Islet precursor cell (in vitro differentiated cells): ENCODE results near the gene FHOD3.
A peak's percentile ranks its signal among the peaks of the same experiment; 100 is the strongest.

Experiments used
- DNase-seq: peaks from one replicate; pipeline ENCODE4 v3.0.0-alpha.2; 2018

The FHOD3 gene

GRCh38 chr18:36769172-36769571, 471.7 kb downstream of the FHOD3 start:
- DNase-seq = no peak

DNA sequence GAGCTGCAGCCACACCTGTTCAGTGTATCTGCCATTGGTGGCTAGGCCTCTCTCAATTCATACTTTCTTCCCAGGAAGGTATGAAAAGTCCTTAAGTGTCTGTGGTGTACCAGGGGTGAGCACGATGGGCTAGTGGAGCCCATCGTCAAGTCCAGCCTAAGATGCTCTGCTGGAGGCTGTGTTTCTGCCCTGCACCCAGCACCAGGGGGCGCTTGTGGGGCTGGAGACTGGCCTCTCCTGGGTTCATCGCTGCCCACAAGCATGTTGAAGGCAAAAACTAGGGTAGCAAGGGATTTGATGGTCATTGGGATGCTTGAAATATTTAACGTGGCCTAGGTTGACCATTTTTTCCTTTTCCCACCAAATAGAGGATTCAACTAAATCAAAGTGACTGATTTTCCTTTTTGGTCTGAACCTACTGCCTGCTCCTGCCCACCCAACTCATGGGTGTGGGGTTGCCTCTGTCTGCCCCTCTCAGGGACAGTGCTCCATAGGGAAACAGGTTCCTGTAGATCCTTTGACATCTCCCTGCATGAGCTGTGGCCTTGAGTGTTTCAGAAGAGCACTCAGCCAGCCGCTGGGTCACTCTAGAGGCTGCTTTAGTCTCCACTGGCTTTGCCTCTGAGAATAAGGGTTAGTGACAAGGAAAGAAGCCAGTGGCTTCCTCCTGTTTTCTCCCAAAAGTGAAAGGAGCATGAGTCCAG, 472.2 kb downstream of the FHOD3 start:
- DNase-seq = no peak

DNA sequence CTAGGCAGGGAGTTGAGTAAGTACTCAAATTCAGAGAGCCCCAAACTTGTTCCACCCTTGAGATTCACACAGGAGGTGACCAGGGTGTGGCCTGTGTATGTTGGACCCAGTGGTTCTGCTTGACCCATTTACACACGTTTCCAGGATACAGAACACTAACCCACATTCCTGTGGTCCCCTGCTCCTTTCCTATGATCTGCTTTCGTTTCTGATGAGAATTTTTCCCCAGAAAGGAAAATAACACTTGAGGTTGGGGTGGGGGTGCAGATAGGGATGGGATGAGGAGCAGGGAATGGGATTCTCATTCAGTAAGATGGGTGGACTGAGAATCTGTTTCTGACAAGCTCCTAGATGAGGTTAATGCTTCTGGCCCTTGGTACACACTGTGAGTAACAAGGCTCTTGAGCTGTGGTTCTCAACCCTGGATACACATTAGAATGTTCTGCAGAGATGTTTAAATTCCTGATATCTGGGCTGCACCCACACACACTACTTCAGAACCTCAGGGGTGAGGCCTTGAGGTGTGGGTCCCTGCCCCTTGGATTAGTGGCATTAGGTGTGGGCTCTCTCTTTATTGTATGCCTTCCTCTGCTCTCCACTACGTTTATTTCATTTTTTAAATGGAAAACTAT, 472.9 kb downstream of the FHOD3 start:
- no peak for DNase-seq

DNA sequence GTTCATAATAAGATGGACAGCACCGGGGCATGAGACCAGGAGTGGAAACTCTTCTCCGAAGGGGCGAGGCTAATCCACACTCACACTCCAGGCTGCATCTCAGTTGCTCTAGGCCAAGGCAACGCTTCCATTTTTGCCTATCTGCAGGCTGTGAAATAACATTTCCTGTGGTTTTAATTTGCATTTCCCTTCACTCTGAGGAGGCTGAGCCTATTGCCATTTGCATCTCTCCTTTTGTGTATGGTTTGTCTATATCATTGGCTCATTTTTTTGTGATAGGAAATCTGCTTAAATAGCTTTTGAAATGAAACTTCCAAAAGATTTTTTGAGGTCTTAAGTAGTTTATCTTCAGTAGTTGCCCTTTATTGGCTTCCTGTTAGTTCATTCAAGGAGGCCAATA, 473.7 kb downstream of the FHOD3 start:
- DNase-seq = no peak

DNA sequence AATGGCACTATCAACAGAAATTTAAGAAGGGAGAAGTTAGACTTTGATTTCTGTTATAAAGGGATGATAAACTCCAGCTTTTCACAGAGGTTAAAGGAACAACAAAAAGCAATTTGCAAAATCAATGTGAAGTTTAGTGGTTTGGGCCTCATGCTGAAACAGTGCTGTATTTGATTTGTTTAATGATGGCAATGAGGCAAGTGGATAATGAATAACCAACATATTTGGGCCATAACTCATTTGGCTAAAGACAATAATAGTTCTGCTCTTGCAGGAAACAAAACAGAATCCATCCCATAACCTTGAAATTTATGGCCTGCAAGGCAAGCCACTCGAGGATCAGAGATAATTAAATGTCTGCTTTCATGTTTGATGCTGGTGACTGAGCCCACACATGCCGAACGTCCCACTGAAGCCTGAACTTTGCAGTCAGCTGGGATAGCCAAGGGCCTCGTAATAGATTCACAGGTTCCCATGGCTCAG, 474.8 kb downstream of the FHOD3 start:
- no peak for DNase-seq

DNA sequence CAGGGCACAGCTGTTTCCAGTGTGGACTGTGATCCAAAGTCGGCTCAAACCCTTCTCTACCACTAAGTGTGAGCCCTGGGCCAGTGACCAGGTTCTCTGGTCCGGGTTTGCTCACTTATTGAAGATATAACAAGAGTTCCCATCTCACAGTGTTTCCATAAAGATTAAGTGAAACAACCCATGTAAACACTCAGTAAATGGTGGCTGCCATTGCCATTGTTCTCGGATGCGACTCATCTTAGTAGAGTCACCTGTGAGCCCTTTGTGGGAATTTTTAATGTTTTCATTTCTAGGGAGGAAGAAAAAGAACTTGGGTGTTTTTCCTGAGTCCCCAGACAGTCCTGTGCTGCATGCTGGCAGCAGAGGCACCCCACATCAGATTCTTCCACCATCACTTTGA, 477.9 kb downstream of the FHOD3 start:
- DNase-seq = no peak

DNA sequence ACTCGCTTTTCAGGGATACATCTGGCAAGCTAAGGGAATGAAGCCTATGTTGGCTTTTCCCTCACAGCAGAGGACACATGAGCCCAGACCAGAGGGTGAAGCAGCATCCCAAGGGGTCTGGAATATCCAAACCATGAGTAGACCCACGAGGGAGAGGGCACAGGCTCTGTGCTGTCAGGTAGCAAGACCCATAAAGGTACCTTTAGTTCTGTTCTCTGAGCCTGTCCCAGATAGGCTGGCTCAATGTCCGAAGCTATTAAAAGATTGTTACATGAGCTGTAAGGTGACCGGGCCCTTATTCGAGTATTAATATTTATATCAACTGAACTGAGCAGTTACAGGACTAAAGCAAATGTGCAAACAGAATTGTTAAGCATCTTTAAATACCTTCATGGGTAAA, 479.1 kb downstream of the FHOD3 start:
- no peak for DNase-seq

GRCh38 chr18:36777566-36777965, 480.1 kb downstream of the FHOD3 start:
- no peak for DNase-seq

DNA sequence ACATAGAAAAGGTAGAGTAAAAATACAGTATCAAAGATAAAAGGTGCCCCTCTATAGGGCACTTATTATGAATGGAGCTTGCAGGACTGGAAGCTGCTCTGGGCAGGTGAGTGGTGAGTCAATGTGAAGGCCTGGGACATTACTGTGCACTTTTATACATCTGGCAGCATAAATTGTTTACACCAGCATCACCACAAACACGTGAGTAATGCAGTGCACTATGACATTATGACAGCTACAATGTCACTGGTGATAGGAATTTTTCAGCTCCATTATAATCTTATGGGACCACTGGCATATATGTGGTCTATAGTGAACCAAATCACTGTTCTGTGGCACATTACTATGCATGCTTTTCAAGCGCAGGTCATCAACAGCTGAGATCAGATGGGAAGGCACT, 483.2 kb downstream of the FHOD3 start:
- no peak for DNase-seq

DNA sequence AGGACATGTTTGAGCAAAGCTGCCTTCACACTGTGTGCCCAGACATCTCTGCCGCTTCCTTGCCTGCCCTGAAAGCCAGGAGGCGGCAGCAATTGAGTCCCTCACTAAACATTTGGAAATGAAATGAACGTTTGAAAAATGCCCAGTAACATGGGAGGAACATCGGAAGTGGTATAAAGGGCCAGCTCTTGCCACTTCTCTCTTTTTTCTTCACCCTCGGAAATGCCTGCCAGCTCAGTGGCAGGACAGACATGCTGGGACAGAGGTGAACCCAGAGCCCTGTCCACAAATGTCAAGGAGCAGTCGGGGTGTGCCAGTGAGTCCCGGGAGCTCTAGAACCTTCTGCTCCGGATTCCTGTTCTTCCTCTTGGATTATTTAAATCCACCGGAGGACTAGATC, 485.2 kb downstream of the FHOD3 start:
- no peak for DNase-seq

- DNase-seq = no peak
These were observed 486.3 kb downstream of the FHOD3 start for GRCh38 chr18:36783792-36784191.

DNA sequence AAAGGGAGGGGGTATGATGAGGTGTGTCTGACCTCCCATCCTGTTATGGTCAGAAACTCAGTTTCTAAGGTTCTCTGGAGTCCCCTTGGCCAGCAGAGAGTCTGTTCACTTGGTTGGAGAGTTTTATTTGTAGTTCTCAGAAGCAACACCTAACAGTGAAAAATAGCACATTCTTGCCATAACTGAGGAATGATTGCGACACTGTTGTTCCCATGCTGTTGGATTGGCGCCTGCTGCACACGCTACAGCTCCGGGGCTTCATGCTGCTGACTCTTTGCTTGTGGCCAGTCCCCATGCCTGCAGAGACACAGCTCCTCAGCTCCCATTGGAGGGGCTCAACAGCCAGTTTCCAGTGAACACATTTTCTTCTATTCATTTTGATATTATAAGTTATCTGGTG, 489.2 kb downstream of the FHOD3 start:
- no peak for DNase-seq

DNA sequence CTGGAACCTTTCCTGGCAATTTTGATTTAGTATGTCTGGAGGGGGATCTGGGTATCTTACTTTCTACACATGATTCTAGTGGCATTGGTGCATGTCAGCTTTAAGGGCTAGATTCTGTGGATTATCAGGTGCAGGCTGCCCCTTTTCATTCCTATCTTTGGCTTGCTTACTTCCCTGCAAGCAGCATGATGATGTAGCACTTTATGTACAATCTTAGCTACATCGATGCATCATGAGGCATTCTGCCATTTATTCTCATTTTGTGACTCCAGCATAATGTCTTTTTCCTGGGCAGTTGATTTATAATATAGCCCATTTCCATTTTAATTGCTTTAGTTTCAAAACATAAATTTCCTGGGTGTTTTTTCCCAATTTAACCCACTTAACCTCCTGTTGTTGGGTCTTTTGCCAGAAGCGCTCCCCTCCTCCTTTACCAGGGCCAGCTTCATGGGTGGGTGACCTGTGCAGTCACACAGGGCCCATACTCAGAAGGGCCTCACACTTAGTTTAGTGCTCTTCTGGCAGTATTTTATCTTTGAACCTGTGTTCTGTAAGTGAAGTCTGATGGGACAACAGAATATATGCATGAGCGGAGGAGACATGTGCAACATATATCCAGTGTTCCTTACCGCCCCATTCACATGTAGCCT, 495.2 kb downstream of the FHOD3 start:
- no peak for DNase-seq

DNA sequence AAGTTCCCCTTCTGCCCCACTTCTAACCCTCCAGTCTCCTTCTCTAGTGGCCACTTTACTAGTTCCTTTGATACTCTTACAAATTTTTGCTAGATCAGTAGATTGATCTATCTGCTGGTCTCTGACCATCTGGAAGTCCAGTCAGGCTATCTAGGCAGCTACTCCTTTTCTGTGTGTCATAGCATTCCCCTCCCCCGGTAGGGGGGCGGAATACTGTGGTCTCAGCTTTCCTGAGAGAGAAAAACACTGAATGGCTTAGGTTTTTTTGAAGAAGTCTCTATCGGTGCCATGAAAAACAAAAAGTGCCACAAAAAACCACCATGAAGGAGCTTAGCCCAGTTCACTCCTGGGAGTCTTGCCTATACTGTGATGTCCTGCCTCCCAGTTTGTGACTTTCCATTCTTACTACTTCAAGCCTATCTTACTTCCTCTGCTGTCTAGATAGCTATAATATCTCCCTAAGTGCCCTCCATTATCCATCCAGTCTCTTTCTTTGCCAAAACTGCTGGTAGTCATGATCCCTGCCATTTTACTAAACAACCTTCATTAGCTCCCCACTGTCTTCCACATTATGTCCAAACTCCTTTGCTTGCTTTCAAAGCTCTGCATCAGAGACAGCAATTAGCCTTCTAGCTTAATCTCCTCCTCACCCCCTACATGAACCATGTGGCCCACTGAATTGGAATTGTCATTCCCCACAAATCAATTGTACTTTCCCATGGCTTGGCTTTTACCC, 501.4 kb downstream of the FHOD3 start:
- no peak for DNase-seq

DNA sequence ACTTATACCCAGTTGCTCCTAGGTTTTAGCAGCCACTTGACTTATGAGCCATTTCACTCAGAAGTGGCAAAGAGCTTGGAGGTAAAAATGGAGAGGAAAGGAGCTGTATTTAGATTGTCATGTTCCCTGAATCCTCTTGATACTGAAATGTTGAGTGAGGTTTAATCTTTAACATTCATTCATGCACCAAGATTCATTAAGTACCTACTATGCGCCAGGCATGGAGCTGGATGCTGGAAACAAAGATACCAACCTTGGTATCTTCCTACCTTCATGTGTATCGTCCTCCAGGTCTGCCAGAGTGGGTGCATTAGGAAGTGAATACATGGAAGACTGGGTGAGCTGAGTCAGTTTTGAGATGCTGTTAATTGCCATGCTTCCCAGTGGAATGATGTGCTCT, 507.6 kb downstream of the FHOD3 start:
- no peak for DNase-seq

DNA sequence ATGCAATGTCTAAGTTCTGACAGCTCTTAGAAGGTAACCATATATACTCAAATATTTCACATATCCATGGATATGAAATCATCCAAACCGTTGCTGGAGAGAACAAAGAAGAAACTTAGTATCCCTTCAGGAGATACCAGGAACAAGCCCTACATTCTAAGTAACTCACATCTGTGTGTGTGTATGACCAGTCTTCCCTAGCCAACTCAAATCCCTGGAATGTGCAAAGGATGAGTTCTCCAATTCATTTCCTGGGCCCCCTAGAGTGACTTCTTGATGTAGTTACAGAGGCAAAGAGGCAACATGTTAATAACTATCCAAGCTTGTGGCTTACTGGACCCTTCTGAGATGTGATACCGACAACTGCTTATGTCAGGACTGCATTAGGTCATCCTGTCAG, 511.2 kb downstream of the FHOD3 start:
- DNase-seq = no peak

GRCh38 chr18:36809590-36810381, 512.3 kb downstream of the FHOD3 start:
- DNase-seq = peak; percentile 55

DNA sequence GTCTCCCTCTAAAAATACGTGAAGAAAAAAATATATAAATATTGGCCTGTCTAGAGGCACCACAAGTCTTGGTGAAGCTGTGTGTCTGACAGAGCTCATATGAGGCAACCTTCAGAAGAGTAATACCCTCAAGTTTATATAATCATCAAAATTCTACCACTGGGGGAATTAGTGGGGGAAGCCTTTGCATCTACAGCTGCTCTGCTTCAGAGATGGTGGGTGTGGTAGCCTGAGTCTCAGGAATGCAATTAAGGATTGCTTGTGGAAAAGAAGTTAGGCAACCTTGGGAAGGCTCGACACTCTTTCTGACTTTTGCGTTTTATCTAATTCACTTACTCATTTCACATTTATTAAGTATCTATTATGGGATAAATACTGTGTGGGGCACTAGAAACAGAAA, 513.9 kb downstream of the FHOD3 start:
- no peak for DNase-seq

- DNase-seq = no peak
These were observed 514.4 kb downstream of the FHOD3 start for GRCh38 chr18:36811955-36812354.

DNA sequence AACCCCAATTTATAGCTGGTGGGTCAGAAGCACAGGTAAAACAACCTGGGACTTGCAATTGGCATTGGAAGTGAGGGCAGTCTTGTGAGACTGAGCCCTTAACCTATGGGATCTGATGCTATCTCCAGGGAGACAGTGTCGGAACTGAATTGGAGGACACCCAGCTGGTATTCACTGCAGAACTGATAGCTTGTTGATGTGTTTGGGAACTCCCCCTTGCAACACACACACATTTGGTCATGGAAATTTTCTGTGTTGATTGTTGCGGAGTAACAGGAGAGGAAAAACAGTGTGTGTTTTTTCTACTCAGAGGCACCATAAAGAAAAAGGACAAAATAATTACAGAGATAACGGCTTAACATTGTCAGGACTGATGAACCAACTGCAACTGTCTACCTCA, 515.2 kb downstream of the FHOD3 start:
- no peak for DNase-seq

- no peak for DNase-seq
These were observed 515.7 kb downstream of the FHOD3 start for GRCh38 chr18:36813101-36813775.

DNA sequence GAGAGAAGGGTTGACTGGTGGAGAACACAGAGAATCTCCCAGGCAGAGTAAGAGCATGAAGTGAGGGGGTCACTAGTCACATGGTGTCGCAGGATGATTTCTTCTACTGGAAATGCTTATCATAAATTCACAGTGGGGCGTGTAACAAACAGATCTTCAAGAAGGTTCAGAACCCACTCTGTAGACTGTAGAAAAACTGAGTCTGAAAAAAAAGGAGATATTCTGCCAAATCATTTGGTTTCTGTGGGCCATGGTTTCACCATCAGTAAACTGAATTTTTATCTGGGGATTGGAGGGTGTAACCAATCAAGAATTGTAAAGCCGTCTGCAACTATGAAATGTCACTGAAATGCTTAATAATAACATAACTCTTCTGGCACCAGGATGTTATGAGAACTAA, 516.3 kb downstream of the FHOD3 start:
- DNase-seq = no peak
